NK-92 treated with Interleukin-12 subunit alpha and Interleukin-12 subunit beta, amount 100 ng/mL, for 24 hours (cell line): ENCODE data around the gene TACC2.

Experiments
- DNase-seq: peaks from one replicate; lab custom pipeline; 2025; lab: John Stamatoyannopoulos, UW

Gene TACC2

GRCh38 chr10:122148876-122149560 lies 160.1 kb downstream of the TACC2 start:
- no peak for DNase-seq

- no peak for DNase-seq
Observed at GRCh38 chr10:122149561-122150505, 160.9 kb downstream of the TACC2 start.

- DNase-seq, result no peak
Observed at GRCh38 chr10:122151121-122151694, 162.2 kb downstream of the TACC2 start.

- no peak for DNase-seq
Observed at GRCh38 chr10:122152544-122152943, 163.6 kb downstream of the TACC2 start.

- no peak for DNase-seq
Observed at GRCh38 chr10:122154031-122154544, 165.1 kb downstream of the TACC2 start.

GRCh38 chr10:122154545-122155366 lies 165.8 kb downstream of the TACC2 start:
- DNase-seq, result no peak

- DNase-seq, result no peak
Observed at GRCh38 chr10:122157451-122157850, 168.5 kb downstream of the TACC2 start.

- no peak for DNase-seq
Observed at GRCh38 chr10:122158362-122158761, 169.4 kb downstream of the TACC2 start.

- no peak for DNase-seq
Observed at GRCh38 chr10:122159141-122159970, 170.4 kb downstream of the TACC2 start.

- DNase-seq, result no peak
Observed at GRCh38 chr10:122161795-122162194, 172.8 kb downstream of the TACC2 start.

GRCh38 chr10:122162671-122163173 lies 173.8 kb downstream of the TACC2 start:
- no peak for DNase-seq

- DNase-seq, result no peak
Observed at GRCh38 chr10:122163174-122164022, 174.4 kb downstream of the TACC2 start.

GRCh38 chr10:122164023-122164601 lies 175.1 kb downstream of the TACC2 start:
- DNase-seq, result no peak

- no peak for DNase-seq
Observed at GRCh38 chr10:122164815-122165483, 176.0 kb downstream of the TACC2 start.

- DNase-seq, result no peak
Observed at GRCh38 chr10:122165484-122166276, 176.7 kb downstream of the TACC2 start.

GRCh38 chr10:122168101-122168500 lies 179.1 kb downstream of the TACC2 start:
- no peak for DNase-seq

GRCh38 chr10:122168598-122169394 lies 179.8 kb downstream of the TACC2 start:
- DNase-seq, result no peak
